HepG2 (cell line): ENCODE results near the gene ABHD10. TPM values are rescaled to one million over a fixed set of nuclear protein-coding genes. Genes with fewer than 3 reads are reported as not detected.

ENCODE experiments used
- ATAC-seq: fragments of 200-7000 bp; cut with Tn5 transposase; 3 replicates; pipeline ENCODE4 v1.9.1; 2020; ENCODE audit warnings: mild to moderate bottlenecking, moderate library complexity
- BruUV-seq: library from RNA; stranded (reverse); fragments of 400-500 nt; replicated peaks from 2 replicates; lab custom pipeline; 2021; lab: Mats Ljungman, UMichigan
- CTCF ChIA-PET: fragments of 300-600 bp; formaldehyde crosslinking; extraction: SDS; loops from one replicate; lab custom pipeline; 2021; ENCODE audit warnings: low total read pairs, inconsistent platforms, low intra/inter-chr PET ratio; lab: Yijun Ruan, JAX
- POLR2A ChIA-PET: fragments of 350-600 bp; sonication (Branson Sonifier 250); formaldehyde crosslinking; loops from one replicate; lab custom pipeline; 2020; ENCODE audit warnings: antibody characterized with exemption, inconsistent platforms; lab: Yijun Ruan, JAX
- DNase-seq: peaks from one replicate; pipeline ENCODE4 v3.0.0-alpha.2; 2015; ENCODE audit warnings: low spot score
- FAIRE-seq: peaks from 3 replicates; lab custom pipeline; 2011; peaks lifted over from hg19 to GRCh38; lab: Jason Lieb, UNC
- H2AFZ ChIP-seq: one replicate; pipeline ENCODE4 v1.6.1; 2011; ENCODE audit warnings: low read length, inconsistent platforms
- H3K27ac ChIP-seq: fragments of 300-600 bp; 3 replicates; pipeline ENCODE4 v1.8.0; 2011; ENCODE audit warnings: mixed run types, mild to moderate bottlenecking, mixed read lengths, low read length, inconsistent platforms; ENCODE audit not compliant: insufficient read depth; ENCODE audit errors: extremely low read length
- H3K27me3 ChIP-seq, 2 experiments: fragments of 200-600 bp in 1 of 2; 2 replicates in 1 of 2; 3 replicates in 1 of 2; pipeline versions ENCODE4 v1.6.0 to v1.8.0; 2011; ENCODE audit warnings: low read length in 2 of 2, mild to moderate bottlenecking in 2 of 2, moderate library complexity in 2 of 2, inconsistent platforms in 1 of 2; ENCODE audit not compliant: insufficient read depth in 2 of 2, control insufficient read depth in 1 of 2
- H3K36me3 ChIP-seq, 2 experiments: fragments of 200-600 bp in 1 of 2; replicated peaks in 1 of 2; 2 replicates in 1 of 2; 3 replicates in 1 of 2; pipeline versions ENCODE4 v1.5.1 to v1.8.0; 2011; ENCODE audit warnings: low read length in 2 of 2, inconsistent platforms in 1 of 2; ENCODE audit not compliant: insufficient read depth in 2 of 2, control insufficient read depth in 1 of 2
- H3K4me1 ChIP-seq: 2 replicates; pipeline ENCODE4 v1.5.1; 2012; ENCODE audit warnings: low read length, inconsistent platforms; ENCODE audit not compliant: insufficient read depth
- H3K4me2 ChIP-seq: 2 replicates; pipeline ENCODE4 v1.6.0; 2011; ENCODE audit warnings: low read depth, low read length, inconsistent platforms
- H3K4me3 ChIP-seq, 3 experiments: fragments of 200-600 bp in 1 of 3; sonication (generic), shearing (Covaris generic) in 1 of 3; replicated peaks in 1 of 3; 2 replicates each; pipeline ENCODE4 v1.5.1; 2011 to 2016; ENCODE audit warnings: low read length in 3 of 3, inconsistent platforms in 2 of 3, low read depth in 2 of 3, mild to moderate bottlenecking in 2 of 3, control low read depth in 1 of 3, mixed read lengths in 1 of 3; ENCODE audit not compliant: insufficient read depth in 1 of 3
- H3K79me2 ChIP-seq: one replicate; pipeline ENCODE4 v1.6.1; 2011; ENCODE audit warnings: low read length, inconsistent platforms; ENCODE audit not compliant: insufficient read depth
- H3K9ac ChIP-seq: 2 replicates; pipeline ENCODE4 v1.6.0; 2011; ENCODE audit warnings: mild to moderate bottlenecking, low read depth, low read length, inconsistent platforms; ENCODE audit not compliant: insufficient read depth
- H3K9me3 ChIP-seq: 2 replicates; pipeline ENCODE4 v1.5.1; 2012; ENCODE audit warnings: mild to moderate bottlenecking, low read length
- H4K20me1 ChIP-seq: 2 replicates; pipeline ENCODE4 v1.6.0; 2011; ENCODE audit warnings: inconsistent platforms, mild to moderate bottlenecking, low read length, moderate library complexity; ENCODE audit not compliant: insufficient read depth
- AGO1 ChIP-seq: fragments of 200-400 bp; formaldehyde crosslinking; IDR thresholded peaks from 2 replicates; pipeline ENCODE4 v1.6.1; 2017; ENCODE audit warnings: mild to moderate bottlenecking, low read depth, low read length, moderate library complexity; ENCODE audit not compliant: poor library complexity, severe bottlenecking
- FOXP1 ChIP-seq, 2 experiments: fragments of 450-650 bp in 1 of 2; IDR thresholded peaks; 2 replicates each; pipeline ENCODE4 v1.6.1; 2017 to 2018; ENCODE audit warnings: antibody characterized with exemption in 1 of 2
- IRF1 ChIP-seq: sonication (generic); formaldehyde crosslinking; IDR thresholded peaks from 2 replicates; pipeline ENCODE4 v1.4.0; 2020; ENCODE audit warnings: low read depth, mild to moderate bottlenecking, missing genetic modification reagents
- KAT8 ChIP-seq: IDR thresholded peaks from 2 replicates; pipeline ENCODE4 v1.6.1; 2016; ENCODE audit warnings: missing genetic modification reagents, missing compliant biosample characterization
- NAIF1 ChIP-seq: sonication (generic); formaldehyde crosslinking; IDR thresholded peaks from 2 replicates; pipeline ENCODE4 v1.5.0; 2020; ENCODE audit warnings: mild to moderate bottlenecking, missing genetic modification reagents, borderline replicate concordance
- RAD21 ChIP-seq: fragments of 450-650 bp; formaldehyde crosslinking; IDR thresholded peaks from 2 replicates; pipeline ENCODE4 v1.5.0; 2020; ENCODE audit warnings: mild to moderate bottlenecking
- SMARCC2 ChIP-seq: fragments of 450-650 bp; IDR thresholded peaks from 2 replicates; pipeline ENCODE4 v1.6.1; 2017; ENCODE audit warnings: antibody characterized with exemption, mild to moderate bottlenecking
- SOX6 ChIP-seq, 2 experiments: fragments of 450-650 bp in 1 of 2; sonication (generic) in 1 of 2; formaldehyde crosslinking in 1 of 2; IDR thresholded peaks; 2 replicates each; pipeline versions ENCODE4 v1.4.0 to v1.6.1; 2017 to 2020; ENCODE audit warnings: antibody characterized with exemption in 1 of 2, mild to moderate bottlenecking in 1 of 2, missing genetic modification reagents in 1 of 2
- STAG1 ChIP-seq: sonication (generic); formaldehyde crosslinking; IDR thresholded peaks from 2 replicates; pipeline ENCODE4 v1.4.0; 2020; ENCODE audit warnings: missing genetic modification reagents
- TBX3 ChIP-seq: fragments of 450-650 bp; IDR thresholded peaks from 2 replicates; pipeline ENCODE4 v1.6.1; 2017; ENCODE audit warnings: antibody characterized with exemption, mild to moderate bottlenecking, inconsistent platforms, borderline replicate concordance
- TEAD2 ChIP-seq: sonication (generic); formaldehyde crosslinking; IDR thresholded peaks from 2 replicates; pipeline ENCODE4 v1.9.0; 2021; ENCODE audit warnings: missing genetic modification reagents
- XBP1 ChIP-seq: sonication (generic); formaldehyde crosslinking; IDR thresholded peaks from 2 replicates; pipeline ENCODE4 v1.5.0; 2020; ENCODE audit warnings: missing genetic modification reagents
- ZNF205 ChIP-seq: IDR thresholded peaks from 2 replicates; pipeline ENCODE4 v1.6.1; 2018; ENCODE audit warnings: missing biosample characterization, missing genetic modification reagents
- ZNF652 ChIP-seq: IDR thresholded peaks from 2 replicates; pipeline ENCODE4 v1.6.1; 2016; ENCODE audit warnings: low read depth, borderline replicate concordance
- WGBS: methylation state at CpG from one replicate; pipeline ENCODE4 v1.1.6; 2017; ENCODE audit warnings: low lambda C conversion rate; 5-methylcytosine and 5-hydroxymethylcytosine counted together
- in situ Hi-C: cut with HindIII; loops from 2 replicates; pipeline ENCODE4 v1.10.0; 2017; ENCODE audit warnings: low pct_unique_long_range_greater_than_20kb; ENCODE audit not compliant: extremely low pct_ligation_motif_present
- intact Hi-C: fragments of 100-400 bp; cut with micrococcal nuclease; formaldehyde crosslinking; loops from one replicate; pipeline ENCODE4 v1.10.0; 2022; ENCODE audit not compliant: unreplicated experiment
- polyA plus RNA-seq, 8 experiments: library from polyadenylated mRNA; depleted of rRNA in 3 of 8; stranded (reverse) in 7 of 8; unstranded in 1 of 8; fragments of >200 nt; fragmentation: Illumina TruSeq in 4 of 8; extraction: Trizol in 4 of 8; gene quantifications; 2 replicates each; pipeline versions ENCODE4 v1.2.1 to v1.2.3, GENCODE V29; 2011 to 2016; ENCODE audit warnings: low read depth in 4 of 8, missing spikeins in 1 of 8, mixed read lengths in 1 of 8; ENCODE audit not compliant: insufficient read depth in 1 of 8
- total RNA-seq, 5 experiments: library from RNA; depleted of rRNA; stranded (reverse); fragments of >200 nt; fragmentation: Illumina TruSeq; extraction: Trizol; gene quantifications; 2 replicates each; pipeline ENCODE4 v1.2.3, GENCODE V29; 2016; ENCODE audit warnings: low read depth in 1 of 5
- TF ChIP-seq, protein P1 (sequence below): sonication (generic); formaldehyde crosslinking; IDR thresholded peaks from 2 replicates; pipeline ENCODE4; 2020; ENCODE audit warnings: missing genetic modification reagents, mild to moderate bottlenecking, borderline replicate concordance

The ABHD10 gene
- total and polyA plus RNA-seq, 2 of the 13 experiments (the other 11 are each of a cell fraction or from before 2014, with no cell fraction given): 22.8 to 50.2 TPM

DNA sequence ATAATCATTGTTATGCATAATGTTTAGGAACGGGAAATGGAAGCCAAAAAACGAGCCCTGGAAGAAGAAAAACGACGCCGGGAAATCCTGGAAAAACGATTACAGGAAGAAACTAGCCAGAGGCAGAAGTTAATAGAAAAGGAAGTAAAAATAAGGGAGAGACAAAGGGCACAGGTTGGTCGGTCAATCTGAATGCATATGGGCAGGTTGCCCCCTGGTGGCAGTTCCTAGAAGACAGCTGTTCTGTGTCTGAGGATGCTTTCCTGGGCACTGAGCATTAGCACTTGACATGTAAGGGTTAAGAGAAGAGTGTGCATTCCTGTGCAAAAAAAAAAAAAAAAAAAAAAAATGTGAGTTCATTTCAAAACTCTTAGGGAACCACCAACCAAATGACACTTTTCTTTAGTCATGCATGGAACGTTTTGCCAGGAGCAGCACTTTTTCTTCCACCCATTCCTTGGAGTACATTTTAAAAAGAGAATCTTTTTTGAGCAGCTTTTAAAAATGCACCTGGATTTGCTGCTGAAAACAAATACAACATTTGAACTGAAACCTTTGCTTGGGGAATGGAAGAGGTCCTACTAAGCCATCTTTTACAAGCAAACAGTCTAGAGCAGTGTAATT lies 11.1 kb upstream of the ABHD10 start (continued):
- no peak for TF ChIP-seq IRF1 (CRISPR knock-in tag)
- TF ChIP-seq SMARCC2: no peak
- peak; percentile 76 for TF ChIP-seq ZNF652 (CRISPR knock-in tag)
- no peak for TF ChIP-seq SOX6 (IDR thresholded peaks at IDR 0.05)
- no peak for TF ChIP-seq SOX6 (CRISPR knock-in tag; IDR thresholded peaks at IDR 0.05)
- no peak for TF ChIP-seq ZNF205 (CRISPR knock-in tag)
- peak; percentile 72 for TF ChIP-seq RAD21 (CRISPR knock-in tag)
- no peak for TF ChIP-seq TBX3
- peak; percentile 93 for TF ChIP-seq STAG1 (CRISPR knock-in tag)
- no peak for TF ChIP-seq AGO1
- TF ChIP-seq KAT8: 0 out of 2 replicates have a peak, but pooled peaks have one; percentile 16
- TF ChIP-seq FOXP1 (IDR thresholded peaks at IDR 0.05): no peak
- no peak for TF ChIP-seq FOXP1 (CRISPR knock-in tag; IDR thresholded peaks at IDR 0.05)

DNA sequence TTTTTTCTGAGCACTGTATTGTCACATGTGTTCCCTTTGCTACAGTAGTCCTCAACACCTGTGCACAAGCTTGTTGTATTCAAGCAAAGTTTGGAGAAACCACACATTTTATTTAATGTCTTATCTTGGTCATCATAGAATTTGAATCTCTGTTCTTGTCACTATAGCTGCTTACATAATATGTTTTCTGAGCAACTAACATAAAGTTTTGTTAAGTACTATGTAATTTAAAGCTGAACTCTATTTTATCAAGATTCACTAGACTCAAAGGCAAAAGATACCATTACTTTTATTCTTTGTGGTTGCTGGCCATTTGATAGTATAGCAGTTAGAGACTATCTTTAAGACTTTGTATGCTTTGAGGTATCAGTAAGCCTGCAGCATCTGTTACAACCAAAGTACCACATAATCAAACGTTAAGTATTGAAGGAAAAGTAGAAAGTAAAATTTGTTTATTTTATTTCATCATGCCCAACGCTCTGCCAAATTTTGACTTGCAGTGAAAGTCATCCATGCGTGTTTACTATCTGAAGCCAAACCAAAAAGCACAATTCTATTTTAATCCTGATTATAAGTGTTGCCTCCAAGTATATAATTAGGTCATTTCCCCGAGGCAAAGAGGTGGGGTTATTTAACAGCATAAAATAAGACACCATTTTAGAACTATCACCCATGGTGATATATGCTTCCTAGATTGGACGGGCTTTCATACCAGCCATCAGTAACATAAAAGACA lies 10.3 kb upstream of the ABHD10 start:
- Histone ChIP-seq H3K9me3 (no peaks in the 10 kb centered on the region), H3K4me2 (no peak overlapping the region), H3K9ac (no peak overlapping the region), H3K4me3 (no peak overlapping the region), H3K36me3 (peaks cover 4 to 5% of the 10 kb centered on the region in 2 experiments; a peak in 3 of 5 replicates), H3K27ac (no peak overlapping the region), H3K27me3 (no peaks in the 10 kb centered on the region), H3K79me2 (no peaks in the 10 kb centered on the region), H3K4me1 (peaks cover 10% of the 10 kb centered on the region), H4K20me1 (no peaks in the 10 kb centered on the region), H2AFZ (no peak overlapping the region)
- ChIA-PET CTCF (interaction anchor here (1.6 to 6.1 kb wide), 3 partner anchors 73 to 299 kb away, joined by 6 to 79 read pairs (median 9); no protein-coding TSS in a partner anchor), POLR2A (interaction anchor here (2.0 kb wide), 1 partner anchor 10 kb away, joined by 8 read pairs; the partner anchor contains the start of gene ABHD10)
- DNase-seq: no peak
- no peak for FAIRE-seq
- in situ Hi-C loops (no loop called here), intact Hi-C loops (no loop called here)
- 80% methylated on average over 5 of the region's 5 CpGs for WGBS
- ATAC-seq: no peak
- TF ChIP-seq XBP1 (CRISPR knock-in tag) (no peak), TEAD2 (CRISPR knock-in tag) (no peak), NAIF1 (CRISPR knock-in tag) (no peak)
- TF ChIP-seq, protein P1, sequence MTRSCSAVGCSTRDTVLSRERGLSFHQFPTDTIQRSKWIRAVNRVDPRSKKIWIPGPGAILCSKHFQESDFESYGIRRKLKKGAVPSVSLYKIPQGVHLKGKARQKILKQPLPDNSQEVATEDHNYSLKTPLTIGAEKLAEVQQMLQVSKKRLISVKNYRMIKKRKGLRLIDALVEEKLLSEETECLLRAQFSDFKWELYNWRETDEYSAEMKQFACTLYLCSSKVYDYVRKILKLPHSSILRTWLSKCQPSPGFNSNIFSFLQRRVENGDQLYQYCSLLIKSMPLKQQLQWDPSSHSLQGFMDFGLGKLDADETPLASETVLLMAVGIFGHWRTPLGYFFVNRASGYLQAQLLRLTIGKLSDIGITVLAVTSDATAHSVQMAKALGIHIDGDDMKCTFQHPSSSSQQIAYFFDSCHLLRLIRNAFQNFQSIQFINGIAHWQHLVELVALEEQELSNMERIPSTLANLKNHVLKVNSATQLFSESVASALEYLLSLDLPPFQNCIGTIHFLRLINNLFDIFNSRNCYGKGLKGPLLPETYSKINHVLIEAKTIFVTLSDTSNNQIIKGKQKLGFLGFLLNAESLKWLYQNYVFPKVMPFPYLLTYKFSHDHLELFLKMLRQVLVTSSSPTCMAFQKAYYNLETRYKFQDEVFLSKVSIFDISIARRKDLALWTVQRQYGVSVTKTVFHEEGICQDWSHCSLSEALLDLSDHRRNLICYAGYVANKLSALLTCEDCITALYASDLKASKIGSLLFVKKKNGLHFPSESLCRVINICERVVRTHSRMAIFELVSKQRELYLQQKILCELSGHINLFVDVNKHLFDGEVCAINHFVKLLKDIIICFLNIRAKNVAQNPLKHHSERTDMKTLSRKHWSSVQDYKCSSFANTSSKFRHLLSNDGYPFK (CRISPR knock-in tag): no peak
- no TSS peak for BruUV-seq
